DMS153 treated with DMSO at 0.1 percent for 48 hours (cell line): ENCODE results near the gene SLC9A4.

Experiments used
- DNase-seq: peaks from one replicate; lab custom pipeline; 2025; ENCODE audit not compliant: unreplicated experiment; lab: John Stamatoyannopoulos, UW

SLC9A4 gene

DNA sequence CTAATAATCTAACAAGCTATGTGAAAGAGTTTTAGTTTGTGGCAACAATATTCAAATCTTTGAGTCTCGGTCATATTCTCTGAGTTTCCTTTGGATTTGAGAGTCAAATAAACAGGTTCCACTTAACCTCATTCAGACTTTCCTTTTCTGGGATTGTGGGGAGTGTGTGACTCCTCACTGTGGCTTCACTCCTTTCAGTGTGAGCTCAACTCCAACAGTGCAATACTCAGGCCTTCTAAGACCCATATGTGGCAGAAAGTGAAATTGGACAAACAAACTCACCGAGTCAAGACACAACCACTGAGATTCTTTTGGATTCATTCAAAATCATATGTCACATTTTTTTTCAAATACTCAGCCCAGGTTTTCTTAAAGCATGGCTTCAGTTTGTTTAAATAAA, 25.4 kb downstream of the SLC9A4 start:
- DNase-seq = no peak

DNA sequence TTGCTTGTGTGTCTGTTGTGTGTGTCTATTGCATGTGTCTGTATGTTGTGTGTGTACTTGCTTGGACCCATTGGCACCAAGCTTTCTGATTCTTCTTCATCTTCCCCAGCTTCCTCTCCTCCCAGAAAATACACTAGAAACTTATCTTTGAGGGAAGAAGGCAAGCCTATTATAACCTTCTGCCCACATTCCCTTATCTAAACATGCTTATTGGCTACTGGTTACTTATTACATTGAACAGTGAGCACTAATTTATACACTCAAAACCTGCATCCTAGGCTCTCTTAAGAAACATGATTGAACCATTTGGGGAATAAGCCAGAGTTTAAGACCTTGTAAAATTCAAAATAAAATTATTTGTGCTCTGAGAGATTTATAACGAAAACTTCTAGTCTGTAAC, 26.5 kb downstream of the SLC9A4 start:
- DNase-seq = no peak

DNA sequence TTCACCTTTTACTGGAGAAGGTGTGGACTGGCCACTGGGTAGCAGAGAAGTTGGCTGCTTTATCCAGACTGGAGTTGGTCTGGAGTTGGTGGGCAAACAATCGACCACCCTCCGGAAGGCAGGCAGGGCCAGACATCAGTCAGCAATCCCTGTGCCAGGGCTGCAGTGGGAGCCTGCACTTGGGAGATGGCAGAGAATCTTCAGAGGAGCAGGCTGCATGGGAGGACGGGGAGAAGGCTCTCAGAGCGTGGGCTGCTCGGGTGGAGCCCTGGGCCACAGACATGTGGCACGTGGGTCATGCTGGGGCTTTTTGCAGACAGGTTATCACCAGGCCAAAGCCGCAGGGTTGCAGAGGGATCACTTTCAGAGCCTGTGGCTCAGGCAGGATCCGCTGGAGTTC, 29.6 kb downstream of the SLC9A4 start:
- DNase-seq = no peak

DNA sequence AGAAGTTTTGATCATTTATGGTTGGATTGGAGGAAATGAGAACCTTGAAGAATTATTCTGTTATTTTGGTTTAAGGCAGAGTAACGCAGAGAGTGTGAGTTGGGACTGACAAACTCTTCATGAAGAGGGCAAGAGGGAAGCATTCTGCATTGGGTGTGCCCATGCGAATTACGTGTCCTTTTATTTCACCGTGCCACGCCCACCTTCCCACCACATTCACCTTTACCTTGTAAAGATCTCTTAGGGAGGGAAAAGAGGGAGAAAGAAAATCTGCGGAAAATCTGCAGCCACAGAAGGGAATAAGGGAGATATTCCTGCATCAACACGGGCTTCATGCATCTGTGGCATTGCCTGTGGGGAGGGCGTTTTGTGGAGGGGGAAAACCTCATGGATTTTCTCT, 31.8 kb downstream of the SLC9A4 start:
- peak; percentile 17 for DNase-seq

DNA sequence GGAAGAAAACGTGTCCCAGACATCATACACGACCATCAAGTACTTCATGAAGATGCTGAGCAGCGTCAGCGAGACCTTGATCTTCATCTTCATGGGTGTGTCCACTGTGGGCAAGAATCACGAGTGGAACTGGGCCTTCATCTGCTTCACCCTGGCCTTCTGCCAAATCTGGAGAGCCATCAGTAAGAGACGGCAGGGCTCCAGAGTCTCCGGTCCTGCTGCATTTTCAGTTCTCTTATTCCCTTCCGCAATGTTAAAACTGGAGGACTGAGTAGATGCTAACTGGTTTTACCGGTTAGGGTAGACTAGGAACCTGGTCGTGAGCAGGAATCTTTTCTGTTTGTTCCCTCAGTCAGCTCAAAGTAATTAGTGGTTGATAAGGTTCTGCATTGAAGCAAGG, 32.3 kb downstream of the SLC9A4 start:
- peak; percentile 90 for DNase-seq

DNA sequence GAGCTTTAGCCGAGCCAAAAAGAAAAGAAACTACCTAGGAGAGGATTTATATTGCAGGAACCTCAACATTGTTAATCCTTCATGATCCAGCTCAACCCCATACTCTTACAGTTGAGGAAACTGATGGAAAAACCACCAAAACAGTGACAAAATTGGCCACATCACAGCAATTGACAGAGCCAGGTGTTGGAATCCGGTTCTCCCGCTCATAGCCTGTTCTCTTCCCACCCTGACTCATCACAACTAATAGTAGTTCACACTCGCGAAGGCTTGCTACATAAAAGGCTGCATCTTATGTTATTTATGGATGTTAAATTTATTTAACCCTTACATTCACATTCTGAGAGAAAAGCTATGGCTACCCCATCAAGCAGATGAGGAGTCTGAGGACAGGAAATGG, 33.7 kb downstream of the SLC9A4 start:
- DNase-seq = no peak

DNA sequence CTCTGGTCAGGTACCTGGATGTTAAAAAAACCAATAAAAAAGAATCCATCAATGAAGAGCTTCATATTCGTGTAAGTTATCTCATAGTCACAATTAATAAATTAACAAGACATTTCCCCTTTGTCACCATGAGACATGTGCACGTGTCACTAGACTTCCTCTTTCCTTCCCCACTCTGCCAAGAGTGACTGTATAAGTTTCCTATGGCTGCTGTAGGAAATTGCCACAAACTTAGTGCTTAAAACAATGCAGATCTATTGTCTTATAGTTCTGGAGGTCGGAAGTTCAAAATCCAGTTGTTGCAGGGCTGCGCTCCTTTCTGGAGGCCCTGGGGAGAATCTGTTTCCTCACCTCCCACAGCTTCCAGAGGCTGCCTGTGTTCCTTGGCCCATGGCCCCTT, 35.8 kb downstream of the SLC9A4 start:
- DNase-seq = no peak

DNA sequence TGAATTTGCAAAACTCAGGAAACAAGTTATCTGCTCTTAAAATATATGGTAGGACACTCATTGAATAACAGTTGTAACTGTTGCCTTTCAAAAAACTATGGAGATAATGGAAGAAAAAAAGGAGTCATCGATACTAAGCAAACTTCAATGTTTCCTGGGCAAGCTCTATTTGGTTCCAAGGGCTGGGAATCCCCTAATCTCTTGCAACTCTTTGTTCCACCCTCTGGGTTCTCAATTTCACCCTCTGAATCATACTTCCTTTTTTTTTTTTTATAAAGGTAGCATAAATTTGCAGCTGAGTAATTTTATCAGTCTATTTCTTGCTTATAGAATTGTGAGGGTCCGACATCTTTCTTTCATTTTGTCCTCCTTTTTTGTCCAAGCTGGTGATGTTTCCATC, 36.7 kb downstream of the SLC9A4 start:
- no peak for DNase-seq

DNA sequence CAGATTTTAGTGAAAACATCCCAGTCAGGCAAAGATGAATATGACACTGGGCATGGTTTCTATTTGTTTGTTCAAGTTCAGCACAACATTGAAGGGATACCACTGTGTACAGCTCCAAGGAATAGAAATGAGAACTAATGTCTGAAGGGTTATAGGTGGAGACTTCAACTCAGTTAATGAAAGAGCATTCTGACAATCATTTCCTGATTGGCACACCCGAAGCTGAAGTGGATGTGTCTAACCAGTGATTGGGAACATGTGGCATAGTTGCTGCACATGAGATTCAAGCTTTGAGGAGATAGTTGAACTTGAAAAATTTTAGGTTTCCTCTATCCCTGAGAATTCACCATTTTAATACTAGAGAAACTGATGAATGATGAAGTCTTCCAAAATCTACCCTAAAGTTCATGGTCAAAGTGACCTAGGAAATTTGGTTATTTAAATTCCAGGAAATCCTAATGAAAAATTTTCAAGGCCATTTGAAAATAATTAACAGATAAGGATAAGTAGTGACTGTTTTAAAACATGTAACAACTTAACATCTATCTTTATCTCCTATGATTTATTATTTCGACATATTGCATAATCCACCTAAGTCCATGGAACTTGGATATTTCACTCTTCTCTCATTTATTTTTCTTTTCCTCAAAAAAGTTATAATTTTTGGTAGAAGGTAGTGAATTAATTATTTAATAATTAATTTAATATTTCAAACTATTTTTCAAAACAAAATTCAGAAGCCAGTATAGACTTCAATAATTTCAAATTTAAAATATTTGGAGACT, 38.0 kb downstream of the SLC9A4 start:
- no peak for DNase-seq

DNA sequence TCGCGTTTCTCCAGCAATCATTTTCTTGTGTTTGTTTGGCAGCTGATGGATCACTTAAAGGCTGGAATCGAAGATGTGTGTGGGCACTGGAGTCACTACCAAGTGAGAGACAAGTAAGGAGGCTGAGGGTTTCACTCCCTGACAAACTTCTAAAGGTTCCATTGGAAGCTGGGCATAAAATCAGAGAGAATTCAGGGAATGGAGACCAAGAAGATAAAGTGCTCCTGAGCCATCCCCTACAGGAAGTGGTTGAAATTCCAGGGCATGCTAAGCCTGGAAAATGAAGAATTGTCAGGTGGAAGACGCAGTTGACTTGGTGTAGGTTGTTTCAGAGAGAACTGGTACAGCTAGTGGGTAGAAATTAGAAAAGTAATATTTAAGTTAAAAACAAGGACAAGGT, 39.1 kb downstream of the SLC9A4 start:
- DNase-seq = no peak

DNA sequence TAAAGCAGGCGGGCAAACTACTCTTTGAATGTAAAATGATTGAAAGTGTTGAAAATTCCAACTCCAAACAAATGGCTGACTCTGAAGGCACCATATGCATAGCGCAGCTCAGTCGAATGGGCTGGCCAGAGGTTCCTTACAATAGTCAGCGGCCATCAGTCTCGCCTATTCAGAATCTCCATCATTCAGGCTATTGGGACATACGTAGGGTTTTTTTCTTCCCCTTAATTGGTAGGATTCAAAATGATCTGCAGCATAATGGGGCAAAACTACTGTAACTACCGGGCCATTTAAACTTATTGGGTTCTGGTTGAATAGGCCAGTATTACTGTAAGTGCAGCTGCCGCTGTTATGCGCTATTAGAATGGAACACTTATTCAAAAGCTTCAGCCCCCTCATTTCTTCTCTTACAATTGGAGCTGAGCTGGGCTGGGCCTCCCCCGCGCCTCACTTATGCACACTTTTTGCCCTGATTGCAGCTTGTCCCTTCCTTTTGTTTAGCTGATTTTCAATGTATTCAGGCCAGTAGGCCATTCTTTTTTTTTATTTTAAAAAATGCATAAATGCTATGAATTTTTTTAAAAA, 40.4 kb downstream of the SLC9A4 start:
- DNase-seq = no peak

DNA sequence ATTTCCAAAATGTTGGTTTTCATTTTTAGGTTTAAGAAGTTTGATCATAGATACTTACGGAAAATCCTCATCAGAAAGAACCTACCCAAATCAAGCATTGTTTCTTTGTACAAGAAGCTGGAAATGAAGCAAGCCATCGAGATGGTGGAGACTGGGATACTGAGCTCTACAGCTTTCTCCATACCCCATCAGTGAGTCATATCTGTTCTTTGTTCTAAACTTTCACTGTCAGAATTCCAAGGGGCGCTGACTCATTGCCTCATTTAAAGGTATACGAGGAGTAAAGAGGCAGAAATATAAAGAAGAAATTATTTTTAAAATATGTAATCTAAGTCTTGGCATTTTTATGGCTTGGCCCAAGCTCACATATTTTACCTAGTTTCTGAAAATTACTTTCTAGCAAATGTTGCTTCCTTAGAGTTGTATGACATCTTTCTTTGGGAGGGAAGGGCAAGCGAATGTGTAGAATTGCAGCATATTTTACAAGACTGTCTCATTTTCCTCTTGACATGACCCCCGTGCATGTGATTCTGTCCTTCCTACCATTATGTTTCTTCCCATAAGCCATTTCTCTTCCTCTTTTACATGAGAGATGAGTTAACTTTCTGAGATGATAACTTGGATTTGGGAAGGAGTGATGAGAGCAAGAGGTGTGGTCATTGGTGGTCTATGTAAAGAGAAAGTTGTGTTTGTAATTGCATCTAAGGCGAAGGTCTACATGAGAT, 41.2 kb downstream of the SLC9A4 start:
- DNase-seq = no peak

DNA sequence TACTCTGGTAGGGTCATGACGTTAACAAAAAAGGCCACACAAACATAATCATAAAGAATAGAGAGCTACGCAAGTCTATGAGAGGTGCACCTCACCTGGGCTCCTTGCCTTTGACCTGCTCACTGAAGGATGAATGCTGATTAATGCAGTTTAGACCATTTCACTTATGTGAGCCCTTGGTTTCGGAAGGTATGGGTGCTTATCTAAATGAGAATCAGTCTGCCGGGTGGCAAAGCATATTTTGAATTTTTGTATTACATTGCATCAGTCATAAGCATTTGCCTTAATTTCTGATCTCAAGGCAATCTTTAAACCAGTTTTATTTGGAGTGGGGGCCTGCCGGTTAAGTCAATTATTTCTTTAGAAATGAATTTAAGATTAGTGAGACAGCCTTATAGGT, 42.8 kb downstream of the SLC9A4 start:
- DNase-seq = no peak

DNA sequence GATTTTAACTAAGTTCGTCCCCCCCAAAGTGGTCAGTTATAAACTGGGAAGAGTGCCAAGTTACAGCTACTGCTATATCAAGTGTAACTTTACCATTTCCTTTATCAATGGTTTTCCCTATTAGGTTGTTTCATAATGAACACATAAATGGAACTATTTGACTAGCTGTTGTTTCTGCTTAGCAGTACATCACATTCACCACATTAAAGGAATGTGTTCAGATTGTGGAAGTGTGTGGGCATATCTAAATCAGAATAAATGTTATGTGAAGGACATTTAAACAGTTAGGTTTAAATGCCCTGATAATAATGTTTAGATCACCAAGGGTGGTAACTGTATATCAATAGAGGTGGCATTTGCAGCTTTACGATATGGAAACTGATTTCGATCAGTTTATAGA, 45.1 kb downstream of the SLC9A4 start:
- DNase-seq = no peak

DNA sequence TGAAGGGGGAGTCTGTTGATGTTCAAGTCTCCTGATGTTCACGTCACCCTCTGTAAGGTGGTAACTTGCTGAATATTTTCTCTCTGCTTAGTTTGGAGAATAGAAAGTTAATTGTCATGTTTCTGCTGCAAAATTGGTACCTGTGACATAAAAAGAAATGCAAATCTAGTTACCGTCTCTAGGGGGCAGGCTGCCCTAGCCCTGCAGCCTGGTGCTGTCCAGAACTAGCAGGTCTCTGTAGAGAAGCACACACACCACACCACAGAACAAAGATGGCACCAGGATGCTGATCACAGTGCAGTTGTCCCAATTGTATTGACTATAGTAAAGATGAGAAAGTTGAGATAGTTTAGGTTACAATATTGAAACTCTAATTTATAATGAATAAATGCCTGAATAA, 47.0 kb downstream of the SLC9A4 start:
- peak; percentile 20 for DNase-seq

DNA sequence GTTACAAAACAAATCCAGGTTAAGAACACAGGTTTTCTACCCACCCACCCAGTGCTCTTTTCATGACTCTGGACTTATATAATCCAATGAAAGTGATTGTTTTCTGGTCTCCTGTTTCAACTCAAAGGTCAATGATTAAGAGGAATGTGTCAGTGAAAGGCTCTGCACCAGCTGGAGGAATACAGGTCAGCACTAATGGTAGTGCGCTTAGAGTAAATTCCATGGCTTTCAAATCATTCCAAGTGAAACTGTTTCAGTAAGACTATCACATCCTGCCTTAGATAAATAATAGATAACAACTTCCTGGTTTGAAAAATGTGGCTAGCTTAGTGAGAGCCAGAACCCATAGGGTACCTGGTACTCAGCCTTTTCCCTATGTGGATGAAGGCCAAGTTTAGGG, 47.8 kb downstream of the SLC9A4 start:
- peak; percentile 21 for DNase-seq

DNA sequence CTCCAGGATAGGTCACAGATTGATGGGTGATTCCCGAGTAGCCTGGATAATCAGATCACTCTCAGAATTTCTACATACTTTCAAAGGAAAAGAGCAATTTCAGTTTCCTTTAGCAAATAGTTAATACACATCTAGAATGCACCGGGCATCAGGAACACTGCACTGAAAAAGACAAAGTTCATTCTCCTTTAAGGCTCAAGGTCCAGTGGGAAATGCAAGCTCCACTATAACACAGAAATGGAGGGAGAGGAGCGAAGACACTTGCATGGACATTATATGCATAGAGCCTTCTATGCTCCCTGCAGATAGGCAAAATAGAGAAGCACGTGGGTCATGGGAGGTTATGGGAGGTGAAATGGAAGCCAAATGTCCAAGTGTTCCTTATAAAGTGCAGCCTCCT, 49.1 kb downstream of the SLC9A4 start:
- no peak for DNase-seq

DNA sequence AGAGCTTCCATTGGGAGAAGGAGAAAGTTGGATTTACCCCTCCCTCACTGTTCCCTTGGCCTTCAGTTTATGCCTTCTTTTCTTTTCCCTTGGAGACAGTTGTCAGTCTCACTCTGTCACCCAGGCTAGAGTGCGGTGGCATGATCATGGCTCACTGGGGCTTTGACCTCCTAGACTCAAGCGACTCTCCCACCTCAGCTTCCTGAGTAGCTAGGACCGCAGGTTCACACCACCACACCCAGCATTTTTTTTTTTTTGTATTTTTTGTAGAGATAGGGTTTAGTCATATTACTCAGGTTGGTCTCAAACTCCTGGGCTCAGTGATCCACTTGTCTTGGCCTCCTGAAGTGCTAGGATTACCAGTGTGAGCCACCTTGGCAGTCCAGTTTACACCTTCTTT, 49.9 kb downstream of the SLC9A4 start:
- DNase-seq = no peak

DNA sequence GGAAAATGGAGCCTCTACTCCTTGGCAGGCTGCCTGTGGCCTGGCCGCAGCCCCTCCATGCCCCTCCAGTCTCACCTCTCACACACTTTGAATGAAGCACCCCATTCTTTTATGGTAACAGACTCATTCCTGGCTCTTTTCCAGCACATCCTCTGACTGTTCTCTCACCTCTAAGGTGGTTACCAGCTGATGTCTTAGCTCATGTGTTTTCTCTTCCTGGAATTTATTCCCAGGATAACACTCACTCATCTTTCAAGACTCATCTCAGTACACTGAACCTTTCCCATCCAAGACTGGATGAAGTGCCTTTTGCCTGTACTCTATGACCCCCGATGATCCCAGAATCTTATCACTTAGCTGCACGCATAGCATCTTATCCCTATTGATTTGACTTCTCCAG, 50.6 kb downstream of the SLC9A4 start:
- no peak for DNase-seq

DNA sequence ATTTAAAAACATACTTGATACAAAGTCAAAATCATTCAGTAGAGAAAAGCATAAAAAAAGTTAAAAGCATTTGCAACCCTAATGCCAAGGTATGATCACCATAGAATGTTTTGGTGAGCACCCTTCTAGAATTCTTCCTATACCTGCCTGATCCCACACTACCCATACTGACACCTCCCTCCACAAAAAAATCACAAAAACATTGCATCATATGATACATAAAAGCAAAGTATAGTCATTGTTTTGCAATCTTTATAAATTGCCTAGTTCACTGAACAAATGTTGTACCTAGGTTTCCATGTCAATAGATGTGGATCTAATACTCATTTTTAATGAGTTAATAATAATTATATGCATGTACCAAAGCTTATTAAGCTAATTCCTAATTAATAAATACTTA, 54.1 kb downstream of the SLC9A4 start:
- DNase-seq = no peak

DNA sequence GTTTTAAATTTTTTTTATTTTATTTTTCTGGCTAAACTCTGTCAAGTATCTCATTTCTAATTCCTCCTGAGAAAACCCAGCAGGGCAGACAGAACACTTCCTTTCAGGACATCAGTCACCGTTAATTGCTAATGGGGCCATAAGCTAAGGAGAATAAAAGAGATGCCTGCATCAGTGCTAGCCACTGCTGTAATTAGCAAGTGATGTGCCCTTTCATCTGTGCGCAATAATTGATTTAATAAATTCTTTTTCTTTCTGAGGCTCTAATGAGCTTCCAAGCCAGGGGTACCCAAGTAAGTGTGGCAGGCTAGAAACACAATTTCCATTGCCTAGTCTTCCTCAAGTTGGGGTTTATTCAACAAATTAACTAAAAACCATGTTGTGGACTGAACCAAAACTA, 65.5 kb downstream of the SLC9A4 start:
- DNase-seq = no peak

DNA sequence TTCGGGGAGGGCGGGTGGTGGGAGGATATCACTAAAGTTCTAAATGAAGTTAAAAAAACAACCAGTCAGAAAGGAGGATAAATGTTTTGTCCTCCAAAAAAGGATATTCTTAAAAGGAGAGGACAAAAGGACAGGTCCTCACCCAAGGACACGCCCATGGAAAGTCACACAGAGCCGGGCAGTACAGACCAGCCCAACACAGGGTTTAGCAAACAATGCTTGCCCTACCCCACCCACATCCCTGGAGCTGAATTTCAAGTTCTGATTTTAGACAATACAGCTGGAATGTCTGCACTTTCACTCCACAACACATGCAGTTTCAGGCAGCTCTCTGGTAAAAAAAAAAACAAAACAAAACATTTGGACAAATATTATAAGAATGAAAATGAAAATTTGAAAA, 67.9 kb downstream of the SLC9A4 start:
- DNase-seq = no peak
